BE2C (cell line): ENCODE measurements around the gene CD300C.
"Not testable (repeated sequence)": the region's sequence is repeated elsewhere in the genome, so short reads cannot be mapped to it uniquely, and the experiment has no call there.

Source experiments
- DNase-seq: peaks from one replicate; pipeline ENCODE4 v3.0.0-alpha.2; 2020
- H3K27me3 ChIP-seq: fragments of 250-450 bp; sonication (Bioruptor Pico); 2 replicates; pipeline ENCODE4 v1.5.1; 2020; ENCODE audit warnings: mild to moderate bottlenecking
- H3K36me3 ChIP-seq: fragments of 250-450 bp; sonication (Bioruptor Pico); 2 replicates; pipeline ENCODE4 v1.5.1; 2020; ENCODE audit warnings: mild to moderate bottlenecking
- H3K4me1 ChIP-seq: fragments of 250-450 bp; sonication (Bioruptor Pico); 2 replicates; pipeline ENCODE4 v1.5.1; 2020
- H3K4me3 ChIP-seq: 2 replicates; pipeline ENCODE4 v1.5.1; 2011; ENCODE audit warnings: low read depth, low read length
- H3K9me3 ChIP-seq: fragments of 250-450 bp; sonication (Bioruptor Pico); 2 replicates; pipeline ENCODE4 v1.5.1; 2020
- CTCF ChIP-seq: IDR thresholded peaks from 2 replicates; pipeline ENCODE4 v1.5.1; 2012; ENCODE audit warnings: mild to moderate bottlenecking, low read depth, low read length

The CD300C gene

GRCh38 chr17:74584292-74585060 lies 38.6 kb upstream of the CD300C start:
- Histone ChIP-seq H3K36me3 (no peaks in the 10 kb centered on the region), H3K4me3 (no peak overlapping the region), H3K4me1 (no peaks in the 10 kb centered on the region), H3K9me3 (no peaks in the 10 kb centered on the region; the same call in 1 of the 2 replicates), H3K27me3 (peaks cover 32% of the 10 kb centered on the region)
- TF ChIP-seq CTCF: no peak
- no peak for DNase-seq

GRCh38 chr17:74582633-74583032 lies 36.7 kb upstream of the CD300C start:
- H3K36me3 ChIP-seq: no peaks in the 10 kb centered on the region
- no peaks in the 10 kb centered on the region; the same call in 1 of the 2 replicates for H3K9me3 ChIP-seq
- no peak overlapping the region for H3K4me3 ChIP-seq
- no peaks in the 10 kb centered on the region for H3K4me1 ChIP-seq
- TF ChIP-seq CTCF: no peak
- no peak for DNase-seq
- peaks cover 27% of the 10 kb centered on the region for H3K27me3 ChIP-seq

- no peak for TF ChIP-seq CTCF
- no peaks in the 10 kb centered on the region; the same call in 1 of the 2 replicates for H3K9me3 ChIP-seq
- DNase-seq: no peak
Measured at GRCh38 chr17:74579900-74580299, 34.0 kb upstream of the CD300C start.

GRCh38 chr17:74578979-74579378 lies 33.1 kb upstream of the CD300C start:
- no peak for TF ChIP-seq CTCF

More at GRCh38 chr17:74579900-74580299, 34.0 kb upstream of the CD300C start:
- Histone ChIP-seq H3K27me3 (peaks cover 18% of the 10 kb centered on the region), H3K4me1 (no peaks in the 10 kb centered on the region), H3K36me3 (no peaks in the 10 kb centered on the region), H3K4me3 (no peak overlapping the region)

GRCh38 chr17:74574489-74575142 lies 28.7 kb upstream of the CD300C start:
- Histone ChIP-seq H3K4me3 (no peak overlapping the region), H3K9me3 (no peaks in the 10 kb centered on the region), H3K36me3 (no peaks in the 10 kb centered on the region), H3K27me3 (peaks cover 8% of the 10 kb centered on the region), H3K4me1 (no peaks in the 10 kb centered on the region)
- no peak for DNase-seq
- TF ChIP-seq CTCF: no peak

More at GRCh38 chr17:74578979-74579378, 33.1 kb upstream of the CD300C start:
- no peaks in the 10 kb centered on the region for H3K36me3 ChIP-seq
- H3K4me1 ChIP-seq: no peaks in the 10 kb centered on the region
- H3K27me3 ChIP-seq: peaks cover 9% of the 10 kb centered on the region
- no peak for DNase-seq
- no peak overlapping the region for H3K4me3 ChIP-seq
- no peaks in the 10 kb centered on the region; the same call in 1 of the 2 replicates for H3K9me3 ChIP-seq

GRCh38 chr17:74573635-74574034 lies 27.7 kb upstream of the CD300C start:
- H3K27me3 ChIP-seq, H3K9me3 ChIP-seq, H3K4me3 ChIP-seq, H3K36me3 ChIP-seq, H3K4me1 ChIP-seq, DNase-seq: not testable (repeated sequence)
